Measurements from ENCODE around the gene ARHGEF18.

Gene ARHGEF18

DNA sequence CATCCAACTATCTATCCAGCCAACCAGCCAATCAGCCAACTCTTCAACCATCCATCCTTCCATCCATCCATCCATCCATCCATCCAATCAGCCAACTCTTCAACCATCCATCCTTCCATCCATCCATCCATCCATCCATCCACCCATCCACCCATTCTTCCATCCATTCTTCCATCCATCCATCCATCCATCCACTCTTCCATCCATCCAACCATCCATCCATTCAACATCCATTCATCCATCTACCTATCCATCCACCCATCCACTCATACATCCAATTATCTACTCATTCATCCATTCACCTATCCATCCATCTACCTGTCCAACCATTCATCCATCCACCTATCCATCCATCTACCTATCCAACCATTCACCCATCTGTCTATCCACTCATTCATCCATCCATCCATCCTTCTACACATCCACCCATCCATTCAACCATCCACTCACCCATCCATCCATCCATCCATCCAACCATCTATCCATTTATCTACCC is 9.4 kb downstream of the ARHGEF18 start:
- Histone ChIP-seq H3K79me2 (ENCODE audit: control insufficient read depth, low read length) (peaks cover 99% of the 10 kb centered on the region), H3K9me3 (ENCODE audit: control insufficient read depth, insufficient read depth, low read length) (no peaks in the 10 kb centered on the region), H3K36me3 (ENCODE audit: control insufficient read depth, low read length) (peaks cover 97% of the 10 kb centered on the region), H3K27ac (ENCODE audit: low read depth, low read length) (no peak overlapping the region), H3K27me3 (ENCODE audit: control insufficient read depth, low read length) (no peaks in the 10 kb centered on the region), H3K4me1 (ENCODE audit: control insufficient read depth, low read length) (peaks cover 23% of the 10 kb centered on the region), H3K4me2 (ENCODE audit: low read length) (no peak overlapping the region), H3K9me2 (replicated peaks; ENCODE audit: control insufficient read depth, low read length) (no peaks in the 10 kb centered on the region; the same call in 1 of the 2 replicates), H4K20me1 (ENCODE audit: control insufficient read depth, insufficient read depth, low read depth, low read length) (peaks cover 44% of the 10 kb centered on the region), H3F3A (ENCODE audit: control insufficient read depth, insufficient read depth) (peaks cover 3% of the 10 kb centered on the region), H3K4me3 (ENCODE audit: low read length) (no peak overlapping the region)
- TF ChIP-seq EZH2phosphoT487 (IDR thresholded peaks at IDR 0.05; ENCODE audit: borderline replicate concordance, low read length): no peak
- TF ChIP-seq, protein P1, sequence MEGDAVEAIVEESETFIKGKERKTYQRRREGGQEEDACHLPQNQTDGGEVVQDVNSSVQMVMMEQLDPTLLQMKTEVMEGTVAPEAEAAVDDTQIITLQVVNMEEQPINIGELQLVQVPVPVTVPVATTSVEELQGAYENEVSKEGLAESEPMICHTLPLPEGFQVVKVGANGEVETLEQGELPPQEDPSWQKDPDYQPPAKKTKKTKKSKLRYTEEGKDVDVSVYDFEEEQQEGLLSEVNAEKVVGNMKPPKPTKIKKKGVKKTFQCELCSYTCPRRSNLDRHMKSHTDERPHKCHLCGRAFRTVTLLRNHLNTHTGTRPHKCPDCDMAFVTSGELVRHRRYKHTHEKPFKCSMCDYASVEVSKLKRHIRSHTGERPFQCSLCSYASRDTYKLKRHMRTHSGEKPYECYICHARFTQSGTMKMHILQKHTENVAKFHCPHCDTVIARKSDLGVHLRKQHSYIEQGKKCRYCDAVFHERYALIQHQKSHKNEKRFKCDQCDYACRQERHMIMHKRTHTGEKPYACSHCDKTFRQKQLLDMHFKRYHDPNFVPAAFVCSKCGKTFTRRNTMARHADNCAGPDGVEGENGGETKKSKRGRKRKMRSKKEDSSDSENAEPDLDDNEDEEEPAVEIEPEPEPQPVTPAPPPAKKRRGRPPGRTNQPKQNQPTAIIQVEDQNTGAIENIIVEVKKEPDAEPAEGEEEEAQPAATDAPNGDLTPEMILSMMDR (IDR thresholded peaks at IDR 0.05; ENCODE audit: low read depth, low read length, poor library complexity, severe bottlenecking): no peak

GRCh38 chr19:7360393-7360984 is 11.8 kb downstream of the ARHGEF18 start:
- H3K79me2 ChIP-seq (ENCODE audit: control insufficient read depth, low read length): peaks cover 99% of the 10 kb centered on the region
- peaks cover 4% of the 10 kb centered on the region; the same call in 1 of the 2 replicates for H3F3A ChIP-seq (ENCODE audit: control insufficient read depth, insufficient read depth)
- no peaks in the 10 kb centered on the region for H3K9me3 ChIP-seq (ENCODE audit: control insufficient read depth, insufficient read depth, low read length)
- no peaks in the 10 kb centered on the region for H3K27me3 ChIP-seq (ENCODE audit: control insufficient read depth, low read length)
- no peaks in the 10 kb centered on the region; the same call in 1 of the 2 replicates for H3K9me2 ChIP-seq (replicated peaks; ENCODE audit: control insufficient read depth, low read length)
- H3K4me1 ChIP-seq (ENCODE audit: control insufficient read depth, low read length): peaks cover 8% of the 10 kb centered on the region; the same call in 1 of the 2 replicates
- no peak overlapping the region for H3K4me2 ChIP-seq (ENCODE audit: low read length)
- no peak overlapping the region for H3K27ac ChIP-seq (ENCODE audit: low read depth, low read length)
- H4K20me1 ChIP-seq (ENCODE audit: control insufficient read depth, insufficient read depth, low read depth, low read length): peaks cover 34% of the 10 kb centered on the region
- TF ChIP-seq EZH2phosphoT487 (IDR thresholded peaks at IDR 0.05; ENCODE audit: borderline replicate concordance, low read length): no peak
- TF ChIP-seq, protein P1 (IDR thresholded peaks at IDR 0.05; ENCODE audit: low read depth, low read length, poor library complexity, severe bottlenecking): no peak
- H3K4me3 ChIP-seq (ENCODE audit: low read length): no peak overlapping the region
- peaks cover 98% of the 10 kb centered on the region for H3K36me3 ChIP-seq (ENCODE audit: control insufficient read depth, low read length)

DNA sequence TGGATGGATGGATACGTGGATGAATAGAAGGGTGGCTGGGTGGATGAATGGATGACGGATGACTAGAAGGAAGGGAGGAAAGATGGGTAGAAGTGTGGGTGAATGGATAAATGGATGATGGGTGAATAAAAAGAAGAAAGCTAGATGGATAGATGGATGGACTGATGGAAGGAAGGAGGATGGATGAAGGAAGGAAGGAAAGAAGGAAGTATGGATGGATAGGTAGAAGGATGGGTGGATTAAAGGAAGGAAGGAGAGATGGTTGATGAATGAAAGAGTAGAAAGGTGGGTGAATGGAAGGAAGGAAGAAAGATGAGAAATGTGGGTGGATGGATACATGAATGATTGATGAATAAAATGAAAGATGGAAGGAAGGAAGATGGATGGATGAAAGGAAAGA is 14.5 kb downstream of the ARHGEF18 start:
- Histone ChIP-seq H3K9me2 (replicated peaks; ENCODE audit: control insufficient read depth, low read length) (no peaks in the 10 kb centered on the region; the same call in 1 of the 2 replicates), H3K4me3 (ENCODE audit: low read length) (no peak overlapping the region), H3K36me3 (ENCODE audit: control insufficient read depth, low read length) (peaks cover 93% of the 10 kb centered on the region), H3F3A (ENCODE audit: control insufficient read depth, insufficient read depth) (peaks cover 4% of the 10 kb centered on the region; the same call in 1 of the 2 replicates), H3K27ac (ENCODE audit: low read depth, low read length) (no peak overlapping the region), H3K4me2 (ENCODE audit: low read length) (no peak overlapping the region), H3K4me1 (ENCODE audit: control insufficient read depth, low read length) (peaks cover 14% of the 10 kb centered on the region), H3K27me3 (ENCODE audit: control insufficient read depth, low read length) (no peaks in the 10 kb centered on the region), H4K20me1 (ENCODE audit: control insufficient read depth, insufficient read depth, low read depth, low read length) (peaks cover 18% of the 10 kb centered on the region), H3K79me2 (ENCODE audit: control insufficient read depth, low read length) (peaks cover 91% of the 10 kb centered on the region), H3K9me3 (ENCODE audit: control insufficient read depth, insufficient read depth, low read length) (no peaks in the 10 kb centered on the region)
- TF ChIP-seq, protein P1 (IDR thresholded peaks at IDR 0.05; ENCODE audit: low read depth, low read length, poor library complexity, severe bottlenecking): no peak
- TF ChIP-seq EZH2phosphoT487 (IDR thresholded peaks at IDR 0.05; ENCODE audit: borderline replicate concordance, low read length): no peak
